HG02870 (cell line): ENCODE data around the gene C10orf143.

Experiments used
- ATAC-seq: cut with Tn5 transposase; IDR thresholded peaks from one replicate; pipeline ENCODE4 v1.9.1; 2021; ENCODE audit warnings: mild to moderate bottlenecking, moderate library complexity; ENCODE audit not compliant: unreplicated experiment

Gene C10orf143

DNA sequence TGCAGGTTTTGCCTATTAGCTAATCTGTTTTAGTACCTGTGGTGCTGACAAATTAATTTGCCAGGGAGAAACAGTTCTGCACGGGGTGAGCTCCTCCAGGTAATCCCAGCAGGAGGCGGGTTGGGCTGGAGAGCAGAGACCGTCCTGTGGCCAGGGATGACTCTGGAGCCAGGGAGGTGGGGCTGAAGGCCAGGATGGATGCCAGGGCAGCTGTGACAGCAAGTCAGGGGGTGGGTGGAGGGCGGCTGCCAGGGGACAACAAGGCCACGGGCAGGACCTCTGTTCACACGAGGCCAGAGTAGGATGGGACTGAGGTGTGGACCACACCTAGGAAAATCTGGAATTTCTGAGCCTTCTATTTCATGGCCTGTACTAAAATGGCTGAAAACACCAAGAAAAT is 48.9 kb downstream of the C10orf143 start:
- no peak for ATAC-seq

- no peak for ATAC-seq
These were observed 56.6 kb downstream of the C10orf143 start for GRCh38 chr10:130054021-130054420.

GRCh38 chr10:130053561-130053960 is 57.1 kb downstream of the C10orf143 start:
- ATAC-seq = no peak

GRCh38 chr10:130052193-130052592 is 58.4 kb downstream of the C10orf143 start:
- ATAC-seq = no peak

DNA sequence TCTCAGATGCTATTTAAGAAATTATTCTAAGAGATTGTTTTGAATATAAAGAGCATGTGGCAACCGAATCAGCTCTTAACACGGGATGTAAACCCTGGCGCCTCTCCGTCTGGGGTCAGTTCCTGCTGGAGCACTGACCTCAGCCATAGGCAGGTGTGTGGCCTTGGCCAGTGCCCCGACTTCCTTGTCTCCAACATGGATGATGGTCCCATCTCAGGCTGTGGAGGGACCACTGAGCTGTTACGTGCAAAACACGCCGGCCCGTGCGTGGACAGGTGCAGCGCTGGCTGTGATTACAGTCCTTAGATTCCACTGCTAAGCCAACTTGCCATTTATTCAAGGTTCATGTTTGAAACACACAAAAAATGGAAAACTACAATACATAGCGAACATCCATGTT is 59.9 kb downstream of the C10orf143 start:
- ATAC-seq = no peak

GRCh38 chr10:130049987-130050386 is 60.6 kb downstream of the C10orf143 start:
- ATAC-seq = no peak

DNA sequence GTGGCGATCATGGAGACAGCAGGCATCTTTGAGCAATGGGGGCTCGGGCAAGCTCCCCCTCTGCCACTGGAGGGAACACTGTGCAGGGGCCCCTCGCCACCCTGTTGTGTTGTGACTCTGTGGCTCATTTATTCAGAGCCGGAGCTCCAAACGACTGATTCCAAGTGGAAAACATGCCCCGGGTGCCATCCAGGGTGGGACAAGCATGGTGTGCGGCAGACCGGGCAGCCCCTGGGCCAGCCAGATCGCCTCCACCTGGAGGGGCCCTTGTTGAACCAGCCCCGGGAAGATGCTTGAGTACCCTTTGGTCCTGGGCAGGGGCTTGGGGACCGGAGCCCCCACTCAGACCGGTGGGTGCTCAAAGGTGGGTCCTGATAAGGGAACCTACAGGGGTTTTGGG is 61.4 kb downstream of the C10orf143 start:
- ATAC-seq = no peak

DNA sequence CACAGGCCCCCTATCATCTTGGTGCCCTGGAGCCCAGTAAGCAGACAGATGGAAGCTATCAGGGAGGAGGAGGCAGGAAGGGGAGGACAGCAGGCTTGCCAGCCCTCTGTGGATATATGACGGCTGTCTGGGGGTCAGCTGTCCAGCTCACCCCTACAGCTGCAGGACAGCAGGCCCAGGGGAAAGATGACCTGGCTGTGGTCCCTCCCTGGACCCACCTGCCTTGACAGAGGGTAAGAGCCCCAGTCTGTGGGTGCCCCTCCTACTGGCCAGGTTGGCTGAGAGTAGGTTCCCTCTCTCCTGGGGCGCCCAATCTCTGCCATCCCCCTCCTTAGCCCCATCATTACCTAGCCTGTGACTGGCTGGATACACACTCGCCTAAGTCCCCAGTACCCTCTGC is 62.5 kb downstream of the C10orf143 start:
- ATAC-seq = no peak

DNA sequence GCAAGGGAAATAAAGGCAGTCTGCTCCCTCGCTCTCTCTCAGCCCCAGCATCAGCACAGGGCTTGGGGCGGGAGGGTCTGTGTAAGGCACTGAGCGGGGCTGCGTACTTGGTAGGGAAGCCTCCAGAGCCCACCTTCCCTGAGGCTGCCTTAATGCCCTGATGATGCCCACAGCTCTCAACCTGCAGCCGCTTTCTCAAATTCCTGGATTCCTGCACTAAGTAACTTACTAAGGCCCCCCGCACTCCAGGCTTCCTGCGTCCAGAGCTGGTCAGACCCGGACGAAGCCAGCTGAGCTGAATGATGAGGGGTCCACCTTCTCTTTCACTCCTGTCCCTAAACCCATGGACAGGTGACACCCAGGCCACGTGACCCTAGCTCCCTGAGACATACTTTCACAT is 63.3 kb downstream of the C10orf143 start:
- ATAC-seq = no peak

GRCh38 chr10:130046591-130046990 is 64.0 kb downstream of the C10orf143 start:
- no peak for ATAC-seq

- ATAC-seq = no peak
These were observed 64.8 kb downstream of the C10orf143 start for GRCh38 chr10:130045801-130046321.

- no peak for ATAC-seq
These were observed 65.5 kb downstream of the C10orf143 start for GRCh38 chr10:130045091-130045652.

DNA sequence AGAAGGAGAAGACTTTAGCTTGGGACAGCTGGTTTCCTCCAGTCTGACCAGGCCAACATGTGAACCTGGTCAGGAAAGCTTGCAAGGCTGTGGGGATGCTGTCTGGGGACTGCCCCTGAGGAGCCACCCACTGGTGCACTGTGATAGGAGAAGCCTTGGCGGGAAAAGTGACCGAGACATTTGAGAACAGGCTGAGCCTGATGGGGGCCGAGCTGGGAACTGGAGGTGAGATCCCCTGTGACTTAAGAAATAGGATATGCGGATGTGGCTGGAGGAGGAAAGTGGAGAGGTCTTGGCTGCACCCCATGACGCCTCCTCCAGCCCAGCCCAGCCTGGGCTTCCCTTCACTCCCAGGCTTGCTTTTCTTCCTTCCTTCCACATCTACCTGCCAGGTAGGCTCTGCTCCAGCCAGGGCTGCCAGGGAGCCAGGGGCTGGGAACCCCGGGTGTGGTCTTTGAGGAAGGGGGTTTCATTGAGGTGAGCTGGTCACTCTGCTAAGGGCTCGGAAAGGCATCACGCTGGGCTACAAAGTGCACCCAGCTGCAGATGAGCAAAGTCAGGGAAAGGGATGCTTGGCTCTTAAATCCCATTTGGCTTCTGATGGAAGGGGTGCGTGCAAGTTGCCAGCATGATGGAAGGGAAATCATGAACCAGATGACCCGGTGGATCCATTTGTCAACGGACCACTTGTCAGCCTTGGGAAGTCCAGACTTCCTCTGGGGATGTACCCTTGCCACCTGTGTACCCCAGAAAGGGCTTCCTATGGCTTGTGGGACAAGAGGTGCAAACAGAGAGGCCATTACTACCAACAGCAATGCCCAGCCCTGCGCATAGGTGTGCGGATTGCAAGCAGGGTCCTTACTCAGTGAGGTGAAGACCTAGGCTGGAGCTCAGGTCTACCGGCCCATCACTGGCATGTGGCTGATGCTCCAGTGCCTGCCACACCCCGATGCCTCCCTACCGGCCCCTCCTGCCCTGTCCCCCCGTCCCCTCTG is 66.3 kb downstream of the C10orf143 start:
- ATAC-seq = no peak

GRCh38 chr10:130043491-130043890 is 67.1 kb downstream of the C10orf143 start:
- no peak for ATAC-seq

GRCh38 chr10:130042381-130042780 is 68.2 kb downstream of the C10orf143 start:
- ATAC-seq = no peak

DNA sequence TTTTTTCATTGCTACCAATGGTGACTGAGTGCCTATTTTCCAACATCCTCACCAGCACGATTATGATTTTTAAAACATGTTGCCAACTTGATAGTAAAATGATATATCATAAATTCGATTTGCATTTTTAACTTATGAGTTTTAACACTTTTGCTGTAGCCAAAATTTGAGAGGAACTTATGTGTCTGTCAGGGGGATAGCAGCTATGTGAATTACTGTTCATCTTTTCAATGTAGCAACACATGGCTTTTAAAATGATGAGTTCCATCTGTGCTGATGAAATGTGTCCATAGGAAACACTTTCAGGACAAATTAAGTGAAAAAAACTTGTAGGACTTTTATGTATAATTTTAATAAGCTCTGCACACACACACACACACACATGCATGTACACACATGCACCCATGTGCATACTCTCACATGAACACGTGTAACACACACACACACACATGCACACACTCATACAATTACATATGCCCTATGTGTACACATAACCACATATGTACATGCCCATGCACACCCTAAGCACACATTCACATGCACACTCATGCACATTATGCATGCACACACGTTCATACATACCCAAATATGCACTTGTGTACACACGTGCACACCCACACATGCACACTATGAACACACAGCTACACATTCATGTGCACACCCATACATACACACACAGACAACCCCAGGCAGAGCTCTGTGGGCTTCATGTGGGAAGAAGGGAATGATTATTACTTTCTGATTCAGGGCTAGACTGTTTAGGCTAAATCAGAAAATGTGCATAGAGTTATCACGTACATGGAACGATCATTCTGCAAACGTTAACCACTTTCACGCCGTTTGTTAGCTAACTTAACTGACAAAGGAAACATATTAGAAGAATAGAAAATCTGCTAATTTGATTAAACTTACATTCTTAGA is 68.9 kb downstream of the C10orf143 start:
- no peak for ATAC-seq

GRCh38 chr10:130040817-130041330 is 69.8 kb downstream of the C10orf143 start:
- no peak for ATAC-seq

DNA sequence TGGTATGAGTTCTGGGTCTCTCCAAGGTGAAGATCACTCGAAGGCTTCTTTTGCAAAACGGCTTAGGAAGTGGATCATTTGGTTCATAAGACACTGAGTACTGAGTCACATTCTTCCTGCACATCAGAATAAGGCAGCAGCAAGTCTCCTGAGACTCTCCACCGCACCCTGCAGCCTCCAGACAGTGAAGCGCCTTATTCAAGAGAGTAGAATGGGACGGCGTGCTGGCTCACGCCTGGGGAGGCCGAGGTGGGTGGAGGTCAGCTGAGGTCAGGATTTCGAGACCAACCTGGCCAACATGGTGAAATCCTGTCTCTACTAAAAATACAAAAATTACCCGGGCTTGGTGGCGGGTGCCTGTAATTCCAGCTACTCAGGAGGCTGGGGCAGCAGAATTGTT is 70.3 kb downstream of the C10orf143 start:
- ATAC-seq = no peak

- no peak for ATAC-seq
These were observed 71.5 kb downstream of the C10orf143 start for GRCh38 chr10:130039141-130039540.

DNA sequence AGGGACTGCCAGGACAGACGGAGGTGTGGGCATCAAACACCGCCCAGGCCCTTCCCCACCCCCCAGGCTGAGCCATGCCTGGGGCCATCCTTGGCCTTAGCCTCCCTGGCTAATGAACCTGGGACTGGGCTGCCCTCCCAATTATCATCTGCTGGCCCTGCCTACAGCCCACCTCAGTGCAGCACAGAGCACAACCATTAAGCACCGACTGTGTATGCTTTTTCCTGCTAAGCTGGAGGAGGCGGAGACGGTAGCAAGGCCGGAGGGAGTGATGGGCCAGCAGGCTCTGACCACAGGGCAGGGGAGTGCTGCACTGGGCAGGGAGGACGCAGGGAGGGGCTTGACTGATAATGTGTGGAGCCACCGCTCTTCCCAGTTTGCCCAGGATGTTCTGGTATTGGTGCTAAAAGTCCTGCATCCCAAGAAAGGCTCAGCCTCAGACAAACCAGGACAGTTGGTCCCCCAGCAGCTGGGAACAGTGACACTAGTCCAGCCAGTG is 72.0 kb downstream of the C10orf143 start:
- no peak for ATAC-seq
